GM12891 (cell line): ENCODE measurements around the gene ZNG1A.
"Not testable (repeated sequence)": the region's sequence is repeated elsewhere in the genome, so short reads cannot be mapped to it uniquely, and the experiment has no call there.

Source experiments
- POLR2A ChIP-seq: IDR thresholded peaks from 2 replicates; pipeline ENCODE4 v1.6.1; 2011; ENCODE audit warnings: low read depth, low read length, control low read depth
- POLR2AphosphoS5 ChIP-seq: IDR thresholded peaks from 2 replicates; pipeline ENCODE4 v1.6.1; 2011; ENCODE audit warnings: low read depth, low read length, control low read depth
- POU2F2 ChIP-seq: IDR thresholded peaks from 2 replicates; pipeline ENCODE4 v1.6.1; 2011; ENCODE audit warnings: low read depth, mild to moderate bottlenecking, control low read depth, low read length, moderate library complexity
- SPI1 ChIP-seq: IDR thresholded peaks from 2 replicates; pipeline ENCODE4 v1.6.1; 2011; ENCODE audit warnings: low read depth, low read length, control low read depth
- TAF1 ChIP-seq: IDR thresholded peaks from 2 replicates; pipeline ENCODE4 v1.6.1; 2011; ENCODE audit warnings: low read depth, low read length, control low read depth

DNA sequence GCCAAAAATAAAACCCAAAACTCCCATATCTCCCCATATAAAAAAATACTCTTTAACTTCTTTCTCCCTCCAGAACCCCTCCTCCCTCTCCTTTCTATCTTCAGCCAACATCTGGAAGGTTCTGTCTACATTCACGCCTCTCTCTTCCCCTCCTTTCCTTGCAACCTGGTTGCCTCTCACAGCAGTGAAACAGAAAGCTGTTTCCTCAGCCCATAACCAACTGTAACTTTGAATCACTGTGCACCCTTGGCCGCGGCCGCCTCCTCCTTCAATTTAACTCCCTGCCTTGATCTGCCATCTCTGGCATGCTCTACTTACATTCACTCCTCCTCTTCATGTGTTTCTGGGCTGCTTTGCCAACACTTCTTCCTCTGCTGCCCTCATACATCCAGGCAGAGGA, 83.9 kb downstream of the ZNG1A start:
- TF ChIP-seq POLR2AphosphoS5, POLR2A, TAF1, POU2F2, SPI1: not testable (repeated sequence)
